RPMI7951 (cell line): ENCODE data around the gene IL6ST. TPM values are rescaled to one million over a fixed set of nuclear protein-coding genes. Genes with fewer than 3 reads are reported as not detected.
"Not testable (repeated sequence)": the region's sequence is repeated elsewhere in the genome, so short reads cannot be mapped to it uniquely, and the experiment has no call there.

Experiments used
- DNase-seq: peaks from one replicate; pipeline ENCODE4 v3.0.0-alpha.2; 2012; ENCODE audit warnings: low read depth
- total RNA-seq: library from RNA; depleted of rRNA; stranded (reverse); fragments of >200 nt; shearing (Covaris generic); gene quantifications from 2 replicates; pipeline ENCODE4 v1.2.3, GENCODE V29; 2014

IL6ST gene
- total RNA-seq, 1 experiment from 2014 or later = 136 TPM

DNA sequence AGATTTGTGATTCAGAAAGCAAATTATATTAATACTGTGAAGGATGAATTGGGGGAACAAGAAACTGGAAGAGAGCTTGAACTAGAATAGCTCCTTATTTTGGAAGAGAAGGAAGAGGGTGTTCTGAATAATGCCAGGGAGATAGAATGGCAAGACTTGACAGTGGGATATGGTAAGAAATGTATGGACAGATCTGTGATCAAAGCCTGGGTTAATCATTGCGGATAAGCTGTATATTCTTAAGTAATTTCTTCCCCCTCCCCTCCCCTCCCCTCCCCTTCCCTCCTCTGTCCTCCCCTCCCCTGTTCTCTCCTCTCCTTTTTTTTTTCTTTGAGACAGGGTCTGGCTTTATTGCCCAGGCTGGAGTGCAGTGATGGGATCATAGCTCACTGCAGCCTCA, 10.1 kb upstream of the IL6ST start:
- DNase-seq = no peak

DNA sequence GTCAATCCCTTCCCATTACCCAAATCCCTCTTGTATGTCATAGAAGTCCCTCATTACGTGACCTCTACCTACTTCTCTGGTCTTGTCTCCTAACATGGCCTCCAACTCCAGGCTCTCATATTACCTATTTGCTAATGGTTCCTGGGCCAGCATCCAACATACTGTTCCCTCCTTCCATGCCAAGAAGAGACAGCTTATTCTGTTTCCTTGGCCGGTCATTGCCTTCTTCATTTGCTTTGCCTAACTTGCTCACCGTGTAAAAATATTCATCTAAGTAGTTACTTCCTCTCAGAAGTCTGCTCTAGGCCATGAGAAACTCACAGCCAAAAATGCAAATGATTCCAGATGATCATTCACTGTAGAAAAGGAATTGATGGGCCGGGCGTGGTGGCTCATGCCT, 8.9 kb upstream of the IL6ST start:
- no peak for DNase-seq

DNA sequence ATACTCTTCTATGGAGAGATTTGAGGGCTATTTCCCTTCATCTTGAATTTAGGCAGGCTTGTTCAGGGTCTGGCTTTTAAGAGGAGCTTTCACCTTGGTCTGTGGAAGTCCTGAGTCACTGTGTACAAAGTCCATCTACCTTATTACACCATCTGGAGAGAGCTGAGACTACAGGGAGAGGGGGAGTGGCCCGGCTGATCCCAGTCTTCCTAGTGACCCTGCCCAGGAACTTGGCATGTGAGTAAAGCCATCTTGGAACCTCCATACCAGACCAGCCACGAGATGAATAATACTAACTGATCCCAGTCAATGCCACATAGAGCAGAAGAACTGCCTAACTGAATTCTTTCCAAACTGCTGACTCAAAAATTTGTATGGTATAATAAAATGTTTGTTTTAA, 8.4 kb upstream of the IL6ST start:
- peak; percentile 46 for DNase-seq

DNA sequence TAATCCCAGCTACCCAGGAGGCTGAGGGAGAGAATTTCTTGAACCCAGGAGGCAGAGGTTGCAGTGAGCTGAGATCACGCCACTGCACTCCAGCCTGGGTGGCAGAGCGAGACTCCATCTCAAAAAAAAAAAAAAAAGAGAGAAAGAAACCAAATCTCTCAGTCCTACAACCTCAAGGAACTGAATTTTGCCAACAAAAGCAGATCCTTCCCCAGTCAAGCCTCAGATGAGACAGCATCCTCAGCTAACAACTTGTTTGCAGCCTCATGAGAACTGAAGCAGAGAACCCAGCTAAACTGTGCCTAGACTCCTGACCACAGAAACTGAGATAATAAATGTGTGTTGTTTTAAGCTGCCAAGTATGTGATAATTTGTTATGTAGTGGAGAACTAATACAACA, 7.5 kb upstream of the IL6ST start:
- DNase-seq = no peak

DNA sequence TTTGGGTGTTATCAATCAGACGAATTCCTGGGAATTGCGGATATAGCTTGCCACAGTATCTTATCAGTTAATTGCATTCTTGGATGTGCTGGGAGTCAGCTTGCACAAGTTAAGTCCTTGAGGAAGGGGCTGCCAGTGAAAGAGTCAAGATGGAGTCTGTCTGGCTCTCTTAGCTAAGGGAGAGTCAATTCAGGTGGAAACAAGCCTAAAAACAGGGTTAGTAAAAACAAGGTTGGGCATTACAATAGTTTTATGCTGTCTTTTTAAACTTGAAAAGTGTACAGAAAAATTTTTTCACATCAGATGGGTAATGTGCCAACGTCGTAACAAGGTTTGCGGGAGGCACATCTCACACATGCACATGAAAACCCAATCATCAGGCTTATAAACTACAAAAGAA, 5.5 kb upstream of the IL6ST start:
- DNase-seq = not testable (repeated sequence)

DNA sequence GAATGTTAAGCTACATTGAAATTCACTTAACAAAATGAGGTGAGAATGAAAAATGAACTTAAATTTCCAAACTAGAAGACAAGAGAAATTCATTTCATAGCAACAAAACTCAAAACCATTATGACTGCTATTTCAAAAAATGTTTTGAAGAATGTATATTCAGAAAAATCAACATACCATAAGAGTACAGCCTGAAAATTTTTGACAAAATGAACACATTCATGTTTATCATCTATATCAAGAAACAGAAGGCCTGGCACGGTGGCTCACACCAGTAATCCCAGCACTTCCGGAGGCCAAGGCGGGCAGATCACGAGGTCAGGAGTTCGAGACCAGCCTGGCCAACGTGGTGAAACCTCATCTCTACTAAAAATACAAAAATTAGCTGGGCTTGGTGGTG, 4.2 kb upstream of the IL6ST start:
- DNase-seq = no peak

DNA sequence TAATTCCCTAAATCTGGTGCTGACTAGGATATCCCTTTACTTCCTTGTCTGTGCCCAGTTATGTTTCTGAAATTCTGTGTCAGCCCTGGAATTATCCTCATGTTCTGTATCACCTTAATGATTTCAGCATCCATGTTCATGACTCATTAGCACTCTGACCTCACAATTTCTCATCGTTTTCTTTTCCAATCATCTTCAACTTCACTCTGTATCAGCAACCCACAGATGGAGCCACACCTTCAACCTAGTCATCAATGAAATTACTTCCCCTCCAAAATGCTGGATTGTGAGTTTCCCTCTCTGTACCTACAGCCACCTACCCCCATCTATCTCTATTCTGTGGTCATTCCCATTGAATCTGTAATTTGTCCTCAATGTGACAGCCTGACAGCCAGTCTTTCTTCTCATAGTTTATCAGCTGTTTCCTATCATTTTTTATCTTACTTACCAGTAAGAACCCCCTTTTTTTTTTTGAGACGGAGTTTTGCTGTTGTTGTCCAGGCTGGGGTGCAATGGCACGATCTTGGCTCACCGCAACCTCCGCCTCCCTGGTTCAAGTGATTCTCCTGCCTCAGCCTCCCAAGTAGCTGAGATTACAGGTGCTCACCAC, 3.1 kb upstream of the IL6ST start:
- peak; percentile 58 for DNase-seq

DNA sequence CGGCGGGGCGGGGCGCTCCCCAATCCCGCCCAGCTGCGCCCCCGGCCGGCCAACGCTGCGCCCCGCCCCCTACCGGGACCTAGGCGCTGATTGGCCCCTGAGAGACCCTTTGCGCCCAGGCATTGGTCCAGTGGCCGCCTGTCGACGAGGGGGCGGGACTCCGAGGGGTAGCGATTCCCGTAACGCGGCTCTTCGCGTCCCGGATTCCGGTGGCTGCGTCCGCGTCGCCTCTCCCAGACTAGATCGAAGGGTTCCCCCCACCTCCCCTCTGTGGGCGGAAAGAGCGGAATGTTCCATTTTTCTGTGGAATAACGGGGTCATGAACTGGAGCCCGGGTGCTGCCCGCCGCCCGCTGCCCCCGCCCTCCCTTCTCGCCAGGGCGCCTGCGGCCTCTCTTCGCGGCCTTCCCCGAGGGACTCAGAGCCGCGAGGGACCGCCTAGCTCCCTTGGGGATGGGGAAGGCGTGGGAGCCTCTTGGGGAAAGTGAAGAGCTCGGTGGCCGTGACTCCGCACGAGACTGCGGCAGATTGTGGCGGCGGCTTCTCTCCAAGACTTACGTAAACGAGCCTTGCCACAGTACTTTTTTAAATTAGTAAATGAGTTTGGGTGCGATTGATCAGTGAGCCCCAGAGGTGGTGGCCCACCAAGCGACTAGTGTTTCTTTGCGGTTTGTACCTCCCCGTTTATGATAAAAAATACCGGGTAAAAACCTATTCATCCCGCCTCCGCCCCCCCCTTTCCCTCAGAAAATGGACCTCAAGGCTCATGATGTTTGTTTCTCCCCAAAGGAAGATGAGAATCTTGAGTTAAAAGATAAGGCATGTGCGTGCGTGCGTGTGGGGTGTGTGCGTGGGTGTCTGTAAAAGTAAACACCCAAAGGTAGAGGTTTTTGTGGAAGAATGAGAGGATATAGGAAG, 493 bp upstream of the IL6ST start:
- peak; percentile 95 for DNase-seq

DNA sequence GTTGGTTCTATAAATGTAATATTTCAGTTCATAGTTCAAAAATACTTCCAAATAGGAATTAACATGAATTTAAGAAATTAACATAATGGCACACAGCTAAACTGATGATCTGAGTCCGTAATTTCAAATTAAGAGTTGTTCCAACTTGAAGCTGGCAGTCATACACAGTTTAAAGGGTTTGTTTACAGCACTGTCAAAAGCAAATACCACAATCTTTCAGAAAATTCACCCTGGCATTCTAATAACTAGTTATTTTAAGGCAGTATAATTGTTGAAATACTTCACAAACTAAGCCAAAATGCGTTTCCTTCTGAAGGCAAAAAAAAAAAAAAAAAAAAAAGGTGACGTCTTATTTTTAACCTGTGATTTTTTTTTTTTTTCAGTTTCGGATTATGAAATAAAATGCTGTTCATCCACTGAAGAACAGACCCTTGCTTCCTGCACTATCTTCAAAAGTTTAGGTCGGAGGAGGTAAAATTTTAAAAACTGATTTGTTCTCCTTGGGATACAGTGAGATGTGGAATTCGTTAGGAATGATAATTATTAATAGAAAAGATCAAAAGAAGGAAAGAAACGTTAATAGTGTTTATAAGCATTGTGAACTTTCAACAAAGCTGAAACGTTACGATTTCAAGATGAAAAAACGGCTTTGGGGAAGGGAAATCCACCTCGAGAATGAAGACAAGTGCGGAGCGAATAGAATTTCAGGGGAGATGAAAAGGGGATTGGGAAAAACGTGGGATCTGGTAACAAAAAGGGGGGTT, 850 bp downstream of the IL6ST start:
- DNase-seq = no peak

DNA sequence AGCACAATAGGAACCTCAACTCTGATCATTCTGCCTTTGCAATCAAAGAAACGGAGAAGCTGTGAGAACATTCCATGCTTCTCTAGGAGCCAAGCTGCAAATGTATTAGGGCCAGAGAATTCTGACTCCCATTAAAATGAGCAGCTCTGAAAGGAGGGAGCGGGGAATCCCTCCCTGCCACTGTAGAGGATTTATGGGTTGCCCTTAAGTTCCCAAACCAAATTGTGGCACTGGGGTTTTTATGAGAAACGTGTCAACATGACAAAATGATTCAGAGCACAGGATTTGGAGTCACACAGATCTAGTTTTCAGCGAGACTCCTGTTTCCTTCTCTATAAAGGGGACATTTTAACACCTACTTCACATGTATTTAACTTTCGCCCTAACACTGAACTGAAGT, 1.8 kb downstream of the IL6ST start:
- peak; percentile 47 for DNase-seq

DNA sequence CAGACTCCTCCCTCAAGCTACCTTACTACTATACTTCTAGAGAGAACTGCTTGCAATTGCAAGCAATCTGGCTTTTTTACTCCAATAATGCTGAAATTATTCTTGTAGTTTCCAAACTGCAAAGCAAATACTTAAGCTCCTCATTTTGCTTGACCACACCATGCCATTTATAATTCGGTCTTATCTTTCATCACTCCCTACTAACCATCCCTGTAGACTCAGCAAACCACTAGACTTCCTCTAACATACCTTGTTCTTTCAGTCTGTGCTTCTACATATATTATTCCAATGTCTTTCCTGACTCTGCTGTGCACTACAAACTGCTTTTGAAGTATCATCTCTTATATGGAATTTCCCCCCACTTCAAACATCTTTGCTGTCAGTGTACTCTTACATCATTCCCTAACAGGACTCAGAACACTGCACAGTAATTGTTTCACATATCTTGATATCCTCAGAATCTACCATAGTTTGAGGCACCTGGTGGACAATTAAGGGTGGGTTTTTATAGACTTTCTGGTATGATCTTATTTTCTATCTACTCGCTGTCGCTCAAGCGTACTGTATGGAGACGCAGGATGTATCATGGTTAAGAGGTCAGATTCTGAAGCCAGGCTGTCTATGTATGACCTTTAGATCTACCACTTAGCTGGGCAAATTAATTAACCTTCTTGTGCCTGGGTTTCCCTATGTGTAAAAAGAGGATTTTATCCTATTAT, 2.8 kb downstream of the IL6ST start:
- peak; percentile 42 for DNase-seq

DNA sequence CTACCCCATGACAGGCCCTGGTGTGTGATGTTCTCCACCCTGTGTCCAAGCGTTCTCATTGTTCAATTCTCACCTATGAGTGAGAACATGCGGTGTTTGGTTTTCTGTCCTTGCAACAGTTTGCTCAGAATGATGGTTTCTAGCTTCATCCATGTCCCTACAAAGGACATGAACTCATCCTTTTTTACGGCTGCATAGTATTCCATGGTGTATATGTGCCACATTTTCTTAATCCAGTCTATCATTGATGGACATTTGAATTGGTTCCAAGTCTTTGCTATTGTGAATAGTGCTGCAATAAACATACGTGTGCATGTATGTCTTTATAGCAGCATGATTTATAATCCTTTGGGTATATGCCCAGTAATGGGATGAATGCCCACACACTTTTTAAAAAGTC, 3.9 kb downstream of the IL6ST start:
- DNase-seq = not testable (repeated sequence)

DNA sequence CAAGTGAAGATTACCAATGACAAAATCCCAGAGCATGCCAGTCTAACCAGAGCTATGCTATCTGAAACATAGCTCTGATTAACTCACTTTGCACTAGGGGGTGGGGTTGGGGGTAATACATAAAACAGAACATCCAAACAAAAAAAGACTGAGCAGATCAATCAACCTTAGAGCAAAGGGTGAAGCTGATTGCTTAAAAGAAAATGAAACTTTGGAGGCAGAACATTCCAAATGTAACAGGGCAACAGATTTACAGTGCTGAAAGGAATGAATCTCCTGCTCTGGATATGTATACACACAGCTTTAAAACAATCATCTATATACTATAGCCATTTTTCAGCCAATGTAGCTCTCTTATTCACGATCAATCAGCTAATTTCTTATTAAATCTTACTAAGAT, 4.9 kb downstream of the IL6ST start:
- no peak for DNase-seq

DNA sequence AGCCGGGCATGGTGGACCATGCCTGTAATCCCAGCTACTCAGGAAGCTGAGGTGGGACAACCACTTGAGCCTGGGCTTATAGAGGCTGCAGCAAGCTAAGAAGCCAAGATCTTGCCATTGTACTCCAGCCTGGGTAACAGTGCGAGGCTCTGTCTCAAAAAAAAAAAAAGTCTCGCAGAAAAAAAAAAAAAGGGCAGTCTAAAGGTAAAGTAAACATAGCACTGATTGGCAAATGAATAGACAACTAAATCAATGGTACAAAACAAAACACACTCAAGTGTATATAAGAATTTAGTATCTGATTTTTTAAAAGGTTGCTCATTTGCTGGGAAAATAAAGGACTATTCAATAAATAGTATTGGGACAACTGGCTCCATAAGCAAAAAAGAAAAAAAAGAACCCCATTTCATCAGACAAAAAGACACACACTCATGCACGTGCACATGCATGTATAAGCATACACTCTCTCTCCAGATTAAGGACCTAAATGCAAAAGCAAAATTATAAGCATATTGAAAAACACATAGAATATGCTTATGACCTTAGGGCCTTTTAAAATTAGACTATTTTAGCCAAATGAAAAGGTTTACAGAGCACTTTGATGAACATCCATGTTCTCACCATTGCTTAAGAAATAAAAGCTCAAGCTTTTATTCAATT, 5.7 kb downstream of the IL6ST start:
- DNase-seq = no peak

DNA sequence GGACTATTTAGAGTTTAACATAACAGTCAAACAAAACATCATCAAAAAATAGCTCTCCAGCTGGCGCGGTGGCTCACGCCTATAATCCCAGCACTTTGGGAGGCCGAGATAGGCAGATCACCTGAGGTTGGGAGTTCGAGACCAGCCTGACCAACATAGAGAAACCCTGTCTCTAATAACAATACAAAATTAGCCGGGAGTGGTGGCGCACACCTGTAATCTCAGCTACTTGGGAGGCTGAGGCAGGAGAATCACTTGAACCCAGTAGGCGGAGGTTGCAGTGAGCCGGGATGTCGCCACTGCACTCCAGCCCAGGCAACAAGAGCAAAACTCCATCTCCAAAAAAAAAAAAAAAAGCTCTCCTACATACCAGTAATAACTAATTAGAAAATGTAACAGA, 6.3 kb downstream of the IL6ST start:
- not testable (repeated sequence) for DNase-seq

DNA sequence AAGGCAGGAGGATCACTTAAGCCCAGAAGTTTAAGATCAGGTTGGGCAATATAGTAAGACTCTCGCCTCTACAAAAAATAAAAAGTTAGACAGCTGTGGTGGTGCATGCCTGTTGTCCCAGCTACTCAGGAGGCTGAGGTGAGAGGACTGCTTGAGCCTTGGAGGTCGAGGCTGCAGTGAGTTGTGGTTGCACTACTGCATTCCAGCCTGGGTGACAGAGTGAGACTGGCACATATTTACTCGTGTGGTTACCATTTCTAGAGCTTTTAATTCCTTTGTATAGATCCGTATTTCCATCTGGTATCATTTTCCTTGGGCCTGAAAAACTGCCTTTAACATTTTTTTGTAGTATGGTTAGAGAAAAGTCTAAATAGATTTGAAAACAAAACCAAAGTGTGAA, 7.8 kb downstream of the IL6ST start:
- no peak for DNase-seq

DNA sequence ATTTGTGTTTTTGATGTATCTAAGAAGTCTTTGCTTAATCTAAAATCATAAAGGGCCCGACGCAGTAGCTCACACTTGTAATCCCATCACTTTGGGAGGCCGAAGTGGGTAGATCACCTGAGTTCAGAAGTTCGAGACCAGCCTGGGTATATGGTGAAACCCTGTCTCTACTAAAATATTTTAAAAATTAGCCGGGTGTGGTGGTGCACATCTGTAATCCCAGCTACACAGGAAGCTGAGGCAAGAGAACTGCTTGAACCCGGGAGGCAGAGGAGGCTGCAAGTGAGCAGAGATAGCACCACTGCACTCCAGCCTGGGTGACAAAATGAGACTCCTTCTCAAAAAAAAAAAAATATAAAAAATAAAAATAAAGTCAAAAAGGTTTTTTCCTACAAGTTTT, 9.6 kb downstream of the IL6ST start:
- no peak for DNase-seq

DNA sequence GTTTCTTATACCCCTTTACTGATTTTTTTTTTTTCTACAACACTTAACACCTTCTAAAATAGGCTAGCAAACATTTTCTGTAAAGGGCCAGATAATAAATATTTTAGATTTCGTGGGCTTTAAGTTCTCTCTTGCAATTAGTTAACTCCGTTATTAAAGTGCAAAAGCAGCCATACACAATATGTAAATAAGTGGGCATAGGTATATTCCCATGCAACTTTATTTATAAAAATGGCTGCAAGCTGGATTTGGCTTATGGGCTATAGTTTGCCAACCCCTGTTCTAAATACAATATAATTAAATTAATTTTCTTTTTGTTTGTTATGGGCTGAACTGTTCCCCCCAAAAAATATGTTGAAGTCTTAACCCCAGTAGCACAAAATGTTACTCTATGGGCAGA, 10.8 kb downstream of the IL6ST start:
- no peak for DNase-seq

DNA sequence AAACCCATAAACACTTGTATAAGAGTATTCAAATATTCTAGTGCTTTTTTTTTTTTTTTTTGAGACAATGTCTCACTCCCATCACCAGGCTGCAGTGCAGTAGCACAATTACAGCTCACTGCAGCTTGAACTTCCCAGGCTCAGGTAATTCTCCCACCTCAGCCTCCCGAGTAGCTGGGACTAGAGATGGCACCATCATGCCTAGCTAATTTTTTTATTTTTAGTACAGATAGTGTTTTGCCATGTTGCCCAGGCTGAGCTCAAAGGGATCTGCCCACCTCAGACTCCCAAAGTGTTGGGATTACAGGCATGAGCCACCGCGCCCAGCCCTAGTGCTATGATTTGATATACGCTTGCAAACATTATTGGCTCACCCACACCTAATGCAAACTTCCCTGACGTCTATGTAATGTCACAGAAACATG, 11.8 kb downstream of the IL6ST start:
- DNase-seq = no peak

DNA sequence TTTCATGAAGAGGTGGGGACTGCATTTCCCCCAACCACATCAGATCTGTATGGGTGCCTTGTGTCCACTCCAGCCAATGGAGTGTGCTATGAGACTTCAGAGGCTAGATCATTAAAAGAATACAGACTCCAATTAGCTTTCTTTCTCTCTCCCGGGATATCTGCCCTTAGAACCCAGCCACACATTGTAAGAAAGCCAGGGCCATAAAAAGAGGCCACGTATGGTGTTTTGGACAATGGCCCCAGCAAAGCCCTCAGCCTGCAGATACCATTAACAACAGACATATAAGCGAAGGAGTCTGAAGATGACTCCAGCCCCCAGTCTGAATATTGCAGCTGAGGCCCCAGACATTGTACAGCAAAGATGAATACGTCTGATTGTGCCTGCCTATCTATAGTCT, 21.5 kb downstream of the IL6ST start:
- DNase-seq = no peak

DNA sequence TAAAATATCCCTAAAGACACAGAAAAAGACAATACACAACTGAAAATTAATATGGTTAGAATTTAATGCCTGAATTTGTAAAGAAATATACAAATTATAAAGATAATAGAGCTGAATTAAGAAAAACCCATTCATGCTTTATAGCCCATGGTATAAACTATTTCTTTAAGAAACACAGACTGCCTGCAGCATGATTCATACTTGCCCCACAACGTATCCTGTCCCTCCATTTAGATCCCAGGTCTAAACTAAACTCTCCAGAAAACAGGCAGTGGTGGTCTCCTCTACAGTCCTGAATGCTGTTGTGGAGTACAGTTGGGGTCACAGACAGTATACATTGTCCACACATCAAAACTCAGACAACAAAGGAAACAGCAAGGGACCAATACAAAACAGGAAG, 24.8 kb downstream of the IL6ST start:
- peak; percentile 4 for DNase-seq
